ENCODE measurements around the gene GP1BB.

The GP1BB gene

DNA sequence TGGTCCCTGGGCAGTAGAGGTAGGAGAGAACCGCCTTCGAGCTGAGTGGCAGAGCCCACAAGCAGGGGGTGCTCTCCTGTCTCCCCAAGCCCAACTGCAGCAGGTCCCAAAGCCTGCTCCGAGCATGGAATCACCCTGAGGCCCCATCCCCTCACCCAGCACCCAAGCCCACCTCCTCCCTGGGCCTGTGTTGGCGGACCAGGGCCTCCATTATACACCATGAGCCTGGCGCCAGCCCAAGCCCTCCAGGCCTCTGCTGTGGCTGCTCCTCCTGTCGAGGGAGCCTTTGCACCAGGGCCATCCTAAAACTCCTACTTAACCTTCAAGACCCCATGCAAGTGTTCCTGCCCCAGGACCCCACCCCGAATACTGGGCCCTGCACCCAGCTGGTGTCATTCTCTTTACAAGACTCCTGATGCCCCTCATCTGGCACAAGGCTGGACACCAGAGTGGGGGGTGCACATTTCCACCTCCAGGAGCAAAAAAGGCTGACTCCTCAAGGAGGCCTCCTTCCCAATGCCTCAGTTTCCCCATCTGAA is 16.6 kb downstream of the GP1BB start:
- DNase-seq, result no peak

DNA sequence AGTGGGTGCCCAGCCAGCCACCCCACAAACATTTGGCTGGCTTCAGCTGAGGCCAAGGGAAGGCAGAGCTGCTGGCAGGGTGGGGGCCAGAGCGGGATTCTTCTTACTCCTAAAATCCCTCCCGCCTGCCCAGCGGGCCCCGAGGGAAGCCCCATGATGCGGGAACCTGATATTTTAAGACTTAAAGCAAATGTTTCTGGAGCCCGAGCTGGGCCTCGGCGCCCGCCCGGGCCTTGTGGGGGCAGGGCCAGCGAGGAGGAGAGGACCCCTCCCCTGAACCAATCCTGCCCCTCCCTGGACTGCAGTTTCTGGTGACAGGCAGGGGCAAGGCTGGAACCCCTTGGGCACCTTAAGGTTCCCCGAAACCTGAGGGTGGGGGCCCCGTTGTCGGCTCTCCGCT is 17.2 kb downstream of the GP1BB start:
- no peak for DNase-seq

DNA sequence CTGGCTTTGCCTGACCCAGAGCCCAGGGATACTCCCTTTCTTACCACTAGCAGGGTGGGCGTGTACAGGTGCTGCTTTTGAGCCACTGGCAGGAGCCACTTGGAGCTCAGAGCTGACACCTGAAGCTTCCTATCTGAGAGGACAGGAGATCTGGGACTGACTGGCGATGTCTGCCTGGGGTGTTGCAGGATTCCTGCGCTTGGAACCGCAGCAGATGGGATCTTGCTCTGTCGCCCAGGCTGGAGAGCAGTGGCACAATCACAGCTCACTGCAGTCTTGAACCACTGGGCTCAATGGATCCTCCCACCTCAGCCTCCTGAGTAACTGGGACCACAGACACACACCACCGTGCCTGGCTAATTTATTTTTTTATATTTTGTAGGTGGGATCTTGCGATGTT is 17.7 kb downstream of the GP1BB start:
- DNase-seq, result no peak

DNA sequence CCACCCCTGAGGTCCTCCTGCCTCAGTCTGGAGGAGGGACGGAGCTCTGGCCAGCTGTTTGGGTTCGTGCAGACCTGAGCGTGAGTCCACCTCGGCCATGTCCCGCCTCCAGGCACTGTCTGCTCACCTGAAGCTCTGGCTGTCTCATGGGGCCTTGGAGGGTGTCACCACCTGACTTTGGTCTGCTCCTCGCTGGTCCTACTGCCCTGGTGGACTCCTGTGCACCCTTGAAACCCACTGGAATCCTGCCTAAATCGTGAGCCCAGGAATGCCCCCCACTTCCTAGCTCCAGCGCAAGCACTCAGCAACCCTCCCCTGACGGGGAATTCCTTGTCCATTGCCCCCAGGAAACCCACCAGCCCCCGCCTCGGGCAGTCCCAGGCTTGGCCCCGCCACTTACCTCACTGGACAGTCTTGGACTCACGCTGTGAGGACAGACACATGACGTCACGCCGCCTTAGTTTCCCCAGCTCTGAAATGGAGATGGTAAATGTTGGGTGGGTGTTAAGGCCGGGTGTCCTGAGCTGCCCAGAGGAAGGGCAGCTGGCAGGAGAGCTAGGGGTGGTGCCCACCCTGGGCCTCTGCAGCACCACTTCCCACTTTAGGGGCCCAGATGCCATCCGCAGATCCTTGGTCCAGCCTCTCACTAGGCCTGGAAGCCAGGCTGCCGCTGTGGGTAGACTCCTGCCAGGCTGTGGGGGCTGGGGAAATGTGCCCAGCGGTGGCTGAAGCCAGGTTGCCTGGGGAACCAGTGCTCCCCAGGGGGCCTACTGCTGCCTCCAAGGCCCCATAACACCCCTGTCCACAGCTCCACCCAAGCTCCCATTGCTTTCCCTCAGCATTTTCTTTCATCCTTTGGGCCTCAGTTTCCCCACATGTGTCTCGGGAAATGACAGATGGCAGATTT is 19.1 kb downstream of the GP1BB start:
- DNase-seq, result peak in 1 of 58 donors; percentile 20

DNA sequence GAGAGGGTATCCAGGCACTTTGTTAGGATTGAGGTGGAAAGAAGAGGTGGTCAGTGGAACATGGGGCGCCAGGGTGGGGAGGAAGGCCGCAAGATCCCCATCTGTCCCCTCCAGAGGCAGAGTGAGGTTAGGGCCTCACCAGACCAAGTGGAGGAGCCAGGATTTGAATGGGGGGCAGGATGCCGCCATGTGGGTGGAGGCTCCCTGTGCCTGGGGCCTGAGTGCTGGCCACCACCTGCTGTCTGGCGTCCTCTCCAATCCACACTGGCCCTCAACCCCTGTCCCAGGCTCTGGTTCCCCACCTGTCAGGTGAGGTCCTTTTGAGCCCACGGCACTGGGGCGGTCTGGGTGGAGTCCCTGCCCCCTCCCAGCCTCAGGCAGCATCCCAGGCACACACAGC is 19.7 kb downstream of the GP1BB start:
- DNase-seq, result no peak

DNA sequence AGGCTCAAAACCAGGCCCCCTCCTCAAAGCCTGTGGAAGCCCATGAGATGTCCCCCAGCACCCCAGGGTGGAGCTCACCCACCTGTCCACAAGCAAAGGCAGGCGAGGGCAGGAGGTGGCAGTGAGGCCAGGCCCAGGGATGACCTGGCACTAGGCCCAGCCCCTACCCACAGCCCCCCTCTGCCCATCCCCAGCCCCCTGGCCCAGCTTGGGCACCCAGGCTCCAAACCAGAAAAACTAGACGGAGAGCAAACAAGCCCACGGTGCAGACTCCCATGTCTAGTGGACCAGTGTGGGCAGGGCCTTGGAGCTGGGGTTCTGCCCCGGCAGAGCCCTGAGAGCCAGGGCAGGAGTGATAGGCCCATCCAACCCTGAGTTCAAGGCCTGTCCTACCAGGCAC is 20.3 kb downstream of the GP1BB start:
- no peak for DNase-seq

DNA sequence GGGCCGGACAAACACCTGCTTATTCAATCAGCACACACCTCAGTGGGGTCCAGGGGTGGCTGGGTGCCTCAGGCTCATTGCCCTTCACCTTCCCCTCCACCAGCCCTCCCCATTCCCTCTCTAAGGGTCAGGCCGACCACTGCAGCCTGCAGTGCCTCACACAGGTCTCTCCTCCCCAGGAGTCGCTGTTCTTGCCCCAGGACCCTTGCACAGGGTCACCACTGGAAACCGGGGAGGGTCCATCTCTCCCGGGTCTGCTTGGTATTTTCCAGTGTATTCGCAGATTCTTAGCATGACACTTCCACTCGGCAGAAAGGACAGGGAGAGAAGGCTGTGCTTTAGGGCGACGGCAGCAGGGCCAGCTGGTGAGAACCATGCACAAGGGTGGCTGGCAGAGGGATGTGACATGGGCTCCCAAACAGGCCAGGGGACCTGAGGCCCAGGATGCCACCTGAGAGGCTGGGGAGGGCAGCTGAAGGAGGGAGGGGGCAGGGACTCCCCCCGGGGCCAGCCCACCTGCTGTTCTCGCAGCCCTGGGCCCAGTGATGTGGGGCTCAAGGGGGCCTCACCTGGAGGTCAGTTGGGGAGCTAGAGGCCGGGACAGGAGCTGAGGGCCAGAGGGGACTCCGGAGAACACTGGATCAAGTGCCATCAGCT is 21.1 kb downstream of the GP1BB start:
- DNase-seq, result no peak

DNA sequence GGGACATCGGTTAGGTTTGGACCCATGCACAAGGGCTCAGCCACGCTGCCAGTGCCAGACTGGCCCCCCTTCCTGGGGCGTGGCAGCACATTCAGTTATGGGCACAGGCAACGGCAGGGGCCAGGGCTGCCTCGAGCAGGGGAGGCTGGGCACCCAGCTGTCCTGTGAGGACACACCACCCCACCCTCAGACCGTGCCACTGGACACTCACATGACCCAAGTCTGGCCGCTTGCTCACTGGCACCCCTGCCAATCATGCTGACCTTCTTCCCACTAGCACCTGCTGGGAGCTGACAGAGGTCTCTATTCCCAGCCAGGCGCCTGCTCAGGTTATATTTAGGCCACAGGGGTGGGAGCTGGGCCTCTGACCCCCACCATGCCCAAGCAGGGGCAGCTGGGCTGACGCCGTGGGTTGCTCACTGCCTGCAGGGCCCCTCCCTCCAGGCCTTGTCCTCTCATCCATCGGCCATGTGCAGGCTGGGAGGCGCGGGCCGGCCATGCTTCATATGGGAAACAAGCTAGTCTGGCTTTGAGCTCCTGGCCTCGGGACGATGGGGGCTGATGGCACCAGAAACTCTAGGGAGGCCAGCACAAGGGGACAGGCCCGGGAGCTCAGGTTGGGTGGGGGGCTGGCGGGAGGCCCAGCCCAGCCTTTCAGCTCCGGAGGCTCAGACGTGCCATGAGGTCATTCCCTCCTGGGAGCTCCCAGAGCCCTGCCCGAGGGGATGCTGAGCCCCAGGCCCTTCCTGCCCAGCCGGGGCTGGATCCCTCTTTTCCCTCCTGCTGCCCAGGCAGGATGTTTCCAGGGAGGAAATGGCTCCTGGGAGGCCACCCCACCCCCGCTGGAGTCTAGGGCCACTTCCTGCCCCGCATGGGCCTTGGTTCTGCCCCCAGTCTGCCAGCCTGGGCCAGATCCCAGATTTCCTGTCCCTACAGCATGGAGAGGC is 22.1 kb downstream of the GP1BB start:
- DNase-seq, result peak in 1 of 58 donors; percentile 8

DNA sequence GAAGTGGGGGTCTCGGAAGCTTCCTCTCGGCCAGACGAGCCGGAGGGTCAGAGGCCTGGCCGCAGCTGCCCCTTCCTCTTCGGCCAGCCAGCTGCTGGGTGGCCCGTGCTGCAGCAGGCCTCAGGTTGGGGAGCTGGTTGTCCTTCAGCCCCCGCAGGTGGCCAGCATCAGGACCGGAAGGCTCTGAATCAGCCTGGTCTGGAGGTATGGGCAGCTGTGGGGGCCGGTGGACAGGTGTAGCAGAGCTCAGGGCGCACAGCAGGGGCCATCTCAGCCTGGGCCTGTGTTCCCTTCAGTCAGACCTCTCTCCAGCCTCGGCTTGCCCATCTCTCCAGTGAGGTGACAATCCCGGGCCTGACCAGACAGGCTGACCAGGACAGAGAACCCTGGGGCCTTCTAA is 23.4 kb downstream of the GP1BB start:
- DNase-seq, result no peak

DNA sequence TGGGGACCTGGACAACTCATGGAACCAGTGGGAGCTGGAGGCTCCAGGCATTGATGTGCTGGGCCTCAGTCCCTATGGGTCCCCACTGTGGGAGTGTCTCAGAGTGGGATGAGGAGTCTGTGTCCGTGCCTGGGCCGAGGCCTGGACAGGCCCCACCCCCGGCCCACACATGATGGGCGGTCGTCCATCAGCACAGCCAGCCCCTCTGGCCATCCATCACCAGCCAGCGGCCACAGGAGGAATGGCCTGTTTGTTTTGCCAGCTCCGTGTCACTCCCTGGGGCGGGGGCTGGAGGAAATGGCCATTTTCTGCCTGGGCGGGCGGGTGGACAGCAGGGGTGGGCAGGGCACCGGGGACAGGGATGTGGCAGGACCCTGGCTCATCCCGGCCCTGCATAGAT is 24.2 kb downstream of the GP1BB start:
- no peak for DNase-seq

DNA sequence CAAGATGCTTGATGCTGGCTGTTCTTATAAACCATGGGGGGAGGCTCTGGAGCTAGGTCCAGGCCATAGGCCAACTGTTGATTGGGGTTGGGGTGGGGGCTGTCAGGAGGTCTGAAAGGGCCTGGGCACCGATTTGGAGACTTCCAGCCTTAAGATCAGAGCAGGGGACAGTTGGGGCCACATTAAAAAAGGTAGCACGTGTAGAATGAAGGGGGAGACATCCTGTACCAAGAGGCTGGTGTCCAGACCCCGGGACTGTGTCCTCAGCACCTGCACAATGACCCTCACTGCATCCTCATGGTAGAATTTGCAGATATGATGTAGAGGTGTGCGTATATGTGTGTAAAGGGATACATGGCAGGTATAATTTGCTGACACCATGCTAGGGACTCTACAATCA is 24.8 kb downstream of the GP1BB start:
- no peak for DNase-seq

DNA sequence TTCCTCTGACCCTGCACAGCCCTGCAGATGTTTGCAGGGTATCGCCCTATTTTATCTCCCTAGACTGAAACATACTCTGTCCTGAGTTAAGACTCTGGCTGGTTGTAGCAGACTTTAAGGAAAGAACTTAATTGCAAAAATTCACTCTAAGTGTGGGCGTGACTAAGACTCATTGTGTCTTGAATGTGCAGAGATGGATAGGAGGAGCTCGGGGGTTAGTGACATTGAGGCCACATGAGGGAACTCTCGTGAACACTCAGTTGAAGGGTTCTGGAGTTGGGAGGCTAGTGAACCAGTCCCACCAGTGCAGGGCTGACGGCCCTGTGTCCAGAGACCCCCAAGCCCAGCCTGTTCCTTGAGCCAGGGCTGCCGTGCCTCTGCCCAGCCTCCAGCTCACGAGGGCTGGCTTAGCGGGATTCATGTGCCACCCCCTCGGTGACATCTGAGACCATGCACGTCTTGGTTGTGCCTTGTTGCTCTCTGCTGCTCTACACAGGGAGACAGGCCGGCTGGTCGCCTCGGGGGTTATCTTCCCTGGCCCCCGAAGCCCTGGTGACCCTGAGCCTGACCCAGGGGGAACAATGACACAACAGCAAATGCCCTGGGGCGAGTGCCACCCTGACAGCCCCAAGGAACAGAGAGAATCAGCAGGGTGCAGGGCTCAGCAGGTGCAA is 25.8 kb downstream of the GP1BB start:
- DNase-seq, result no peak

DNA sequence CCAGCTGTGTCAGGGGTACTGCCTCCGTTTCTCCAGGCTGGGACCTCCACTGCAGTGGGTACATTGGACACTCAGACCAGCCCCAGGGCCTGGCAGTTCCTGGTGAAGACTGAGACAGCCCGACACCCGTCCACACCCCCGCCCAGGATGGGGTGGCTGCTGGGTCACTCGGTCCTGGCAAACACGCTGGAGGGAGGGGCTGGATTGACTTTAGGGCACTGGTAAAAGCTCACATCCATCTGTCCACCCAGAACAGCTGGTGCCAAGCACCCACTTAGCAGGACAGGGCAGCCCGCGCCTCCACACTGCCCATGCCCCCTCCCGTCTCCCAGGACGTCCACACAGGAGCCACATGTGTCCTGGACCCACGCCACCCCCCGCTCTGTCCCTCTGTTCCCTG is 26.5 kb downstream of the GP1BB start:
- no peak for DNase-seq

DNA sequence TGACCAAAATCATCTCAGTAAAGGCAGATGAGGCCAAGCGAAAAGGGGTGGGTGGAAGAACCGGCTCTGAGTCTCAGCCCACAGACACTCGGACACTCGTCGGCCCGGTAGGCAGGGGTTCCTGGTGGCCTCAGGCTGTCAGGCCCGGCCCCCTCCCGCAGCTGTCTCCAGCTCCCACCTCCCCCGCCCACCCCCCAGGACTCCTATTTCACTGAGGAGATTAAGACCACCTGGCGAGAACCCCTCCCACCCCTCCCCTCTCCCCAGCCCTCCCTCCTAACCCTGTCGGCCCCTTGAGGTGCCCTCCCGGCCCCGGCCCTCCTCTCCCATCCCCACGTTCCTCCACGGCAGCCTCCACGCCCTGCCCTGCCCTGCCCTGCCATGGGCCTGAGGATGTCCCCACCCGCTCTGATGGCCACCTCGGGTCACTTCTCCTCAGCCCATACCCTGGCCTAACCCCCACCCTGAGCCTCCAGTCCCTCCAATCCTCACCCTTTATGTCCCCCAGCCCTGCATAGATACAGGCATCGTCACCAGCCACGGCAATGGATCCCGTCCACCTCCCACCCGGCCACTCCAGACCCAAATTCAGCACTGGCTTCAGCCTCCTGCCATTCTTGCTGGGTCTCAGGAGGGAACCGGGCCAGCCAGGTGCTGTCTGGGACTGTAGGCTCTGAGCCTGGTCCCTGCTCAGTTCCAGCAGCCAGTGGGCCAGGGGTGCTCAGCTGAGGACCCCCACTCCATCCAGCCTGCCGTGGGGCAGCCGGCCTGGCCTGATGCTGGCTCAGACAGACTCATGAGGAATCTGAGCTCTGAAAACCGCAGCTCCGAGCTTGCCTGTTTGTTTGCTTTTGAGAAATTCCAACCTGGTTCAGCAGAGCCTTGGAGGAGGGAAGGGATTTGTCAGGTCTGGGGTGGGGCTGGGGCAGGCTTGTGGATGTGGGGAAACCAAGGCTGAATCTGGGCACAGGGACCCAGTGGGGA is 27.5 kb downstream of the GP1BB start:
- DNase-seq, result no peak

DNA sequence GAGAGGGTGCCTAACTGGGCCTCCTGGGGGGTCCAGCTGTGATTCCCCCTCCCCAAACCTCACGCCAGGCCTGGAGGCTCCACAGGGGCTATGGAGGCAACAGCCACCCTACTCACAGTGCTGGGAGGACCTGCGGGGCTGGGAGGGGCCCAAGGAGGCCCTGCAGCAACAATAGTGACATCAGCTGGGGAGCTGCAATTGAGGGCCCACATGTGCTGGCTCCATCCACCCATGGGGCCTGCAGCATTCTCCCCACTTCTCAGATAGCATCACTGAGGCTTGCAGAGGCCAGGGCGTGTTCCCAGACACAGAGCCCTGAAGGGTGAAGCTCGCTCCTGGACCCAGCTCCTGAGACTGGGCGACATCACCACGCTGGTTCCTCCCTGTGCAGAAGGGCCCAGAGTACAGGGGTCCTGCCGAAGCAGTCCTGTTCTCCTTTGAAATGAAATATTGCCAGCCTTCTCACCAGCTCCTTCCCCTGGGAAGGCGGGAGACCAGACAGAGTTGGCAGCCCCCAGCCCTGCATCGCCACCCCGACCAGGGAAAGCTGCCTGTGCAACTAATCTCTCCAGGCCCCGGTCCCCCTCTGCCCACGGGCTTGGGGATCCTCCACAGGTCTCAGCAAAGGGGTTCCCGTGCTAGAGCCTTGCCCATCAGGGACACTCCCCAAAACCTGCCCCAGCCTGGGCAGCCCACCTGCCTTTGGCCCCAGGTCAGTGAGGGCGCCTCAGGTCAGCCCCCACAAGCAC is 28.3 kb downstream of the GP1BB start:
- no peak for DNase-seq

DNA sequence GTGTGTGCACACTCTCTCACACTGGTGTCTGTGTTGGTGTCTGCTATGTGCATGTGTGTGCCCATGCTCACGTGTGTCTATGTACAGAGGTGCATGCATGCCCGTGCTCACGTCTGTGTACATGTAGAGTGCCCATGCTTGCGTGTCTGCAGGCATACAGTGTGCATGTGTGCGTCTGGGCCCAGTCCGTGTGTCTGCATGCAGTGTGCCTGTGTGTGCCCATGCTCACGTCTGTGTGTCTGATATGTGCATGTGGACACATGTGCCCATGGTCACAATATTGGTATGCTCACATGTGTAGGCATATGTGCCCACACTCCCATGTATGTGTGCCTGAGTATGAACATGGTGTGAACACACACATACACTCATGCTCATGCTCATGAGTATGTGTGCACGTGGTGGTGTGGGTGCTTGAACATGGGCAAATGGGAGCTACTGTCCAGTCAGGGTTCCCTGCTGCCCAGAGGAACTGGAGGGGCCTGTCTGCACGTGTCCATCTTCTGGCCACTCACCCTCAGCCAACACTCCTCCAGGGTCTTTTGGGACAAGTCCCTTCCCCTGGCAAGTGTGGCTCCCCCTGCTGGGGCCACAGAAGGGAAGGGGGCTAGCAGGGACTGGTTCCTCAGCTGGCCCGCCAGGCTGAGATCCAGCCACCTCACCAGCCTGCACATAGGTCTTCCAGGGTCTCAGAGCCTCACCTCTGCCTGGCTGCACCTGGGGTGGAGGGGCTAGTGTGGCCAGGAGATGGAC is 29.9 kb downstream of the GP1BB start:
- DNase-seq, result no peak

DNA sequence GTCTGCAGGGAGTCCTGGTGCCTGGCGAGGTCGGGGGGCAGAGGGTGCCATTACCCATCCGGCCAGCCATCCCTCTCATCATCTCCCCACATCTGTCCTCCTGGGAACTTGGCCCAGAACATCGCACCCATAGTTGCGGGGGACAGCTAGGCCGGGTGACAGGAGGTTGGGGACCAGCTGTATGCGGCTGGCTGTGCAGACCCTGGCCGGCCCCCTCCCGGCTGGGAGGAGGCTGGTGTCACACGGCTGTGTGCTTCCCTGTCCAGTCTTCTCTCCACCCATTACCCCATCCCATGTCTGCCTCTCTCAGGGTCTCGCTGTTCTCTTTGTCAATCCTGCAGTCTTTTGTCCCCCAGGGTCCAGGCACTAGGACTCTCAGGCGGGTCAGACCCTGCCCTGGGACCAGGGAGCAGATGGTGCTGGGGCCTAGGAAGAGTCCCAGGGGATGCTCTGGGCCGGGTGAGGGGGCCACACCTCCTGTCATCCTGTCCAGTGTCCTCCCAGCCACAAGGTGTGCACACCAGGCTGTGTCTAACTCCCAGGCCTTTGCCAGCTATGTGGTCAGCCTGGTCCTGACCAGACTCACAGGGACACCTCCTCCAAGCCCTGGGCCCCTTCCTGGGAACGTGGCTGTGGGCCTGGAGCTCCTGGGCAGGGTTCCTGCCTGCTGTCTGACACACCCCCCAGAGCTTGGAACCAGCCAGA is 30.8 kb downstream of the GP1BB start:
- no peak for DNase-seq

All from anterior cingulate cortex (tissue), 58 donors.